Activated CD8-positive, alpha-beta memory T cell treated with anti-CD3 and anti-CD28 coated beads for 1 hour (primary cell): ENCODE data around the gene TEK.
"Not testable (repeated sequence)": the region's sequence is repeated elsewhere in the genome, so short reads cannot be mapped to it uniquely, and the experiment has no call there.

Source experiments
- DNase-seq, 2 donors: peaks; one replicate each; pipeline ENCODE4 v3.0.0-alpha.2; 2020; ENCODE audit warnings: low read depth in 1 of 2; ENCODE audit errors: extremely low read depth in 1 of 2

The TEK gene

GRCh38 chr9:27212191-27212590 lies 103.2 kb downstream of the TEK start:
- no peak for DNase-seq

DNA sequence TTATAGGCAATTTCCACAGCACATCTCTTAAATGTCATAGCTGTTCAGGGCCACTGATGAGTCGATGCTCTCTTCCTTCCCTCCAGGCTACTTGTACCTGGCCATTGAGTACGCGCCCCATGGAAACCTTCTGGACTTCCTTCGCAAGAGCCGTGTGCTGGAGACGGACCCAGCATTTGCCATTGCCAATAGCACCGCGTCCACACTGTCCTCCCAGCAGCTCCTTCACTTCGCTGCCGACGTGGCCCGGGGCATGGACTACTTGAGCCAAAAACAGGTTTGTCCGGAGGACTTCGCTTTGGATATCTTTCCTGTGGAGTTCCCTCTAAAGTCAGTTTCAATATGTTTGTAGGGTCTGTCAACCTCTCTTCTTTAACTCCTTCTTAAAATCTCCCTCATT lies 103.6 kb downstream of the TEK start:
- no peak for DNase-seq

- DNase-seq = no peak
Observed at GRCh38 chr9:27227192-27227591, 118.2 kb downstream of the TEK start.

DNA sequence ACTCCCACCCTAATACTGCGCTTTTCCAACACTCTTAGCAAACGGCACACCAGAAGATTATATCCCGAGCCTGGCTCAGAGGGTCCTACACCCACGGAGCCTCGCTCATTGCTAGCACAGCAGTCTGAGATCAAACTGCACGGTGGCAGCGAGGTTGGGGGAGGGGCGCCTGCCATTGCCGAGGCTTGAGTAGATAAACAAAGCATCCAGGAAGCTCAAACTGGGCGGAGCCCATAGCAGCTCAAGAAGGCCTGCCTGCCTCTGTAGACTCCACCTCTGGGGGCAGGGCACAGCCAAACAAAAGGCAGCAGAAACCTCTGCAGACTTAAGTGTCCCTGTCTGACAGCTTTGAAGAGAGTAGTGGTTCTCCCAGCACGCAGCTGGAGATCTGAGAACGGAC lies 130.6 kb downstream of the TEK start:
- not testable (repeated sequence) for DNase-seq

DNA sequence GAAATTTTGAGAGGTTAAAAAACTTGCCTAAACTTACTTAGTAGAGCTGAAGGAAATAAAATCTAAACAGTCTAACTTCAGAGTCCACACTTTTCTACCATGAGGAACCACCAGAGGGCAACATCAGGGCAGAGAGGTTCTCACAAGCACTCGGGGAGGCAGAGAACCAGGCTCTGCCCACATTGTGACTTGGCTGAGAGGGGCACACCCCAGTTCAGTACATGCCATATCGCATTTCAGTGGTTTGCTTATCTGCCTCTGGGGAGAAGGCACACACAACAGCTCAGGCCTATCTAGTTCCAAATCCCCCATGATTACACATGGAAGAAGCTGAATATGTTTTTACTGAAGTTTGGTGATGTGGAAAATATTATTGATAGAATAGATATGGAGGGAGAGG lies 138.7 kb downstream of the TEK start:
- no peak for DNase-seq

GRCh38 chr9:27248702-27249101 lies 139.7 kb downstream of the TEK start:
- DNase-seq = no peak

DNA sequence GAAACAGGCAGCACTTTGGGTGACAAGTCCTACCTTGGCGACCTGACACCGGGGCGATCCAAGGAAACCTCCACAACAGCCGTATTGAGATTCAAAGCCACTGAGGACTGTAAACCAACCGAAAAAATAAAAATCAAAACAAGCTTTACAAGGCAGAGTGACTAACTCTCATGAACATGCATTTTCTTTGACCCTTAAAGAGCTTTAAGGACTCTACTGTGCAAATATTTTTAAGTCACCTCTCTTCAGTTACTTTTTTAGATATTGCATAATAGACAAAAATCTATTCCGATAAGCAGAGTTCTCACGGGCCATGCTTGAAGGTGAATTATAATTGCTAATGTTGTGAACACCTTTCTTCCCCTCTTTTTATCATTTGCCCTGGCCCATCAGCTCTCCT lies 149.6 kb downstream of the TEK start:
- DNase-seq = no peak

DNA sequence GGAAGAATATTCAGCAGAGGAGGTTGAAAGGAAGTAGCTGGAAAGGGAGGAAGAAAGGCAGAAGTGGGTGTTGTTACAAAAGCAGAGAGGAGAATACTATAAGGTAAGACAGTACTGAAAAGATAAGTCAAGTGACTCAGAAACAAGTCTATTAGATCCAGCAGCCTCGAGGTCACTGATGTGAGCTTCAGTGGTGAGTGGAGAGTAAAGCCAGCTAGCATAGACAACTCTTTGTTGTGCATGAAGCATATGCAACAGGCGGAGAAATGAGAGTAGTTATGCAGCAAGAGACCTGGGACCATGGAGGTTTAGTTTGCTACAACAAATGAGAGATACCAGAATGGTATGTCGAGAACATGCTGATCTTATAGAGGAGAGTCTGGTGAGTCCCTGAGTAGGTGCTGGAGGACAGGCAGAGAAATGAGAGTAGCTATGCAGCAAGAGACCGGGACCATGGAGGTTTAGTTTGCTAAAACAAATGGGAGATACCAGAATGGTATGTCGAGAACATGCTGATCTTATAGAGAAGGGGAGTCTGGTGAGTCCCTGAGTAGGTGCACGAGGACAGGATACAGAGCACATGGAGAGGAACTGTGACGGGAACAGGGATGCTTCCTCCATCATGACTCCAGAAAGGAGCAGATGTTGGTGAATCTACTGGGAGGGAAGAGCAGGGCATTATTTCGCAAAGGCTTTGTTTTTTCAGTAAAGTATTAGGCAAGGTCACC lies 151.9 kb downstream of the TEK start:
- no peak for DNase-seq

GRCh38 chr9:27261517-27262211 lies 152.6 kb downstream of the TEK start:
- DNase-seq = no peak

DNA sequence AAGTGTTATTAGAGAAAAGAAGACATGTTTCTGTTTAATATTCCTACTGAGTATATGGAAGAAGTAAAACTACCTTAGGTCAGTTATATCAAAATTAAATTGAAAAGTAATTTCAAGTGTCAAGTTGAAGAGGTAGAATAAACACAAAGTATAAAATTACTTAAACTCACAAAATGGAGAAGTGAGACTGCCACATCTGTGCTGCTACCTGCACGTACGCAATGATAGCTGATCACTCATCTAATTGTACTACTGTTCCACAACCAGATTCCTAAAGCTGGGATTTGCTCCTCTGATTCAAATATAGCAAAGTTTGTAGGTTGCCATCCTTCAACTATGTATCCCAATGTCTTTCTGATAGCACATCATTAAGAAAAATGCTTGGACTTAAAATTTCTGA lies 163.1 kb downstream of the TEK start:
- DNase-seq = no peak

- DNase-seq = no peak
Observed at GRCh38 chr9:27273186-27273585, 164.2 kb downstream of the TEK start.

DNA sequence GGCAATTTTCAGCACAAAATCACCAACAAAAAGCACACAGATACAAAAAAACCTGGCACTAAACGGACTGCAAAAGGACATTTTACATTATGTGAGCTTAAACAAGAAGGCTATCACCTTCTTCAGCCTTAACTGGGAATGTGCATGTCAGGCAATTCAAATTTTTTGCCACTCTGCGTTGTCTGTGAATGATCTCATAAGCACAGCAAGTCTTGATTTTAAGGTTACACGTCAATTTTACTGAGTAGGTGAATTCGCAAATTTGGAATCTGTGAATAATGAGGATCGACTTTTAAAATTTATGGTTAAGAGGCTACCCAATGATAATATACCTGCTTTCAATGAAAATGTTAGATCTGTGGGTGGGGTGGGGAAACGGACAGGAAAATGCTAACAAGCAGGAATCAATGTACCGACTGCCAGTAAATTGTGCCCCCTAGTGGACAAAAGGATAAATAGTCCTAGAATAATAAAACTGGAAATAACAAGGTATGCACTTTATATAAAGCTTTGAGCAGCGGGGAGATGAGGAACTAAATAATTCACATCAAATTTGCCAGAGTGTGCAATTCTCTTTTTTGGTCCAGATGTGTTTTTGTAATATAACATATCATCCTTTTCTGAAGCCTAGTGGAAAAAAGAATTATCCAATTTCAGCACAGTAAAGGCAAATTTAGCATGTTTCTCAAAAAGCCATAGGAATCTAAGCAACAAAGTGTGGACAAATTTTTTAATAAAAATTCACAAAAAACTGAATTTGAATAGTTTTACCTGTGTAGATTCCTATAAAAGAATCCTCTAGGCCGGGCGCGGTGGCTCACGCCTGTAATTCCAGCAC lies 167.4 kb downstream of the TEK start:
- DNase-seq = no peak

- DNase-seq = no peak
Observed at GRCh38 chr9:27278374-27278773, 169.3 kb downstream of the TEK start.

DNA sequence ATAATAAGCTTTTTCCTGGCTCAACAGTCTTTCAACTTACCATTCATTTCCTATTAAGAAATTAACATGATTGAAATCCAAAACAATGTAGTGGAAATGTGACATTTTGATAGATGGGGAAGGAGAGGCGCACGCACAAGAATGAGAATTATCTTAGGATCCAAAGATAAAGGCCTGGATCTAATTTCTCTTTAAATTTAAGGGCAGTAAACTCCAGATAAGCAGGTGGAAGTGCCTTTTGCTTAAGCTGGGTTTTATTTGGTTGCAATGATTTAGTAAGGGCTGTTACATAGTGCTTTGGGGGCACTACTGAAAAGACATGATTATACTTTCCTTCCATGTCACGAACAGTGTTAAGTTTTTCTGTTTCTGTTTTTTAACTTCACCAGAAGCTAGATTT lies 170.6 kb downstream of the TEK start:
- DNase-seq = no peak
